Smooth muscle cell (in vitro differentiated cells): ENCODE data around the gene RASSF9. TPM values are rescaled to one million over a fixed set of nuclear protein-coding genes. Genes with fewer than 3 reads are reported as not detected.

Experiments
- DNase-seq: peaks from one replicate; lab custom pipeline; 2025; ENCODE audit not compliant: unreplicated experiment; lab: John Stamatoyannopoulos, UW
- H2AFZ ChIP-seq: fragments of 200-600 bp; sonication (generic); 2 replicates; pipeline ENCODE4 v1.6.0; 2016; ENCODE audit warnings: antibody characterized with exemption, low read depth, mild to moderate bottlenecking
- H3F3A ChIP-seq: fragments of 200-600 bp; sonication (generic); 2 replicates; pipeline ENCODE4 v1.6.0; 2017; ENCODE audit warnings: antibody characterized with exemption, low read depth
- H3K27ac ChIP-seq: fragments of 200-600 bp; sonication (generic); 2 replicates; pipeline ENCODE4 v1.5.1; 2016; ENCODE audit warnings: low read depth, mild to moderate bottlenecking
- H3K27me3 ChIP-seq: fragments of 200-600 bp; sonication (generic); 2 replicates; pipeline ENCODE4 v1.6.1; 2016; ENCODE audit warnings: low read depth, mild to moderate bottlenecking
- H3K36me3 ChIP-seq: fragments of 200-600 bp; sonication (generic); 2 replicates; pipeline ENCODE4 v1.5.1; 2016; ENCODE audit warnings: low read depth
- H3K4me1 ChIP-seq: fragments of 200-600 bp; sonication (generic); 2 replicates; pipeline ENCODE4 v1.5.1; 2016; ENCODE audit warnings: low read depth
- H3K4me2 ChIP-seq: fragments of 200-600 bp; sonication (generic); 2 replicates; pipeline ENCODE4 v1.6.0; 2016; ENCODE audit warnings: mild to moderate bottlenecking
- H3K4me3 ChIP-seq: fragments of 200-600 bp; sonication (generic); 2 replicates; pipeline ENCODE4 v1.5.1; 2016; ENCODE audit warnings: mild to moderate bottlenecking
- H3K79me2 ChIP-seq: fragments of 200-600 bp; sonication (generic); 2 replicates; pipeline ENCODE4 v1.6.0; 2016; ENCODE audit warnings: low read depth, mild to moderate bottlenecking
- H3K9ac ChIP-seq: fragments of 200-600 bp; sonication (generic); 2 replicates; pipeline ENCODE4 v1.6.0; 2016; ENCODE audit warnings: low read depth
- H3K9me3 ChIP-seq: fragments of 200-600 bp; sonication (generic); replicated peaks from 2 replicates; pipeline ENCODE4 v1.5.1; 2016; ENCODE audit warnings: low read depth
- H4K20me1 ChIP-seq: fragments of 200-600 bp; sonication (generic); 2 replicates; pipeline ENCODE4 v1.6.0; 2016; ENCODE audit warnings: low read depth
- CTCF ChIP-seq: fragments of 200-600 bp; sonication (generic); IDR thresholded peaks from 2 replicates; pipeline ENCODE4 v1.5.1; 2017; ENCODE audit warnings: borderline replicate concordance, mild to moderate bottlenecking, antibody characterized with exemption; ENCODE audit not compliant: insufficient read depth, poor library complexity, severe bottlenecking
- WGBS: methylation state at CpG from one replicate; pipeline ENCODE4 v1.1.7; 2016; ENCODE audit warnings: low lambda C conversion rate; 5-methylcytosine and 5-hydroxymethylcytosine counted together
- polyA plus RNA-seq: library from polyadenylated mRNA; unstranded; fragments of >200 nt; fragmentation: Nextera tagmentation; extraction: Ambion mirVana; gene quantifications from 2 replicates; pipeline ENCODE4 v1.2.1, GENCODE V29; 2016
- total RNA-seq: library from RNA; depleted of rRNA; stranded (reverse); fragments of >200 nt; gene quantifications from 2 replicates; pipeline ENCODE4 v1.2.3, GENCODE V29; 2014

Gene RASSF9
- total and polyA plus RNA-seq, 2 experiments from 2014 or later, result 0.16 to 0.31 TPM

GRCh38 chr12:85874031-85874461 is 37.8 kb upstream of the RASSF9 start, which contains the start of gene NTS:
NTS (plus strand) TSS chr12:85874295; CDS start chr12:85874404, 109 bp downstream.
- no peak for DNase-seq
- no peak within 1 kb of the TSS for H3K4me3 ChIP-seq
- no peaks in the 10 kb centered on the region for H3K36me3 ChIP-seq
- H4K20me1 ChIP-seq, result no peaks in the 10 kb centered on the region
- H3K9me3 ChIP-seq, result no peaks in the 10 kb centered on the region
- TF ChIP-seq CTCF, result no peak
- H2AFZ ChIP-seq, result peak within 1 kb of the TSS; percentile 54
- no peaks in the 10 kb centered on the region for H3K27me3 ChIP-seq
- no peak within 1 kb of the TSS for H3K27ac ChIP-seq
- H3K4me2 ChIP-seq, result peak within 1 kb of the TSS; percentile 38
- H3K4me1 ChIP-seq, result no peaks in the 10 kb centered on the region
- H3K9ac ChIP-seq, result no peak within 1 kb of the TSS
- H3F3A ChIP-seq, result no peaks in the 10 kb centered on the region
- no peaks in the 10 kb centered on the region for H3K79me2 ChIP-seq
- 2% methylated on average over 3 of the region's 3 CpGs for WGBS

GRCh38 chr12:85872497-85873091 is 36.4 kb upstream of the RASSF9 start:
- WGBS, result 34% methylated on average over 3 of the region's 3 CpGs
- Histone ChIP-seq H3K27me3 (no peaks in the 10 kb centered on the region), H4K20me1 (no peaks in the 10 kb centered on the region), H3K9ac (no peak overlapping the region), H3K4me3 (no peak overlapping the region), H3K79me2 (no peaks in the 10 kb centered on the region), H2AFZ (no peak overlapping the region), H3K36me3 (no peaks in the 10 kb centered on the region), H3K9me3 (no peaks in the 10 kb centered on the region), H3K4me1 (no peaks in the 10 kb centered on the region), H3K27ac (no peak overlapping the region), H3F3A (no peaks in the 10 kb centered on the region), H3K4me2 (no peak overlapping the region)
- TF ChIP-seq CTCF, result peak; percentile 88
- no peak for DNase-seq

GRCh38 chr12:85866986-85867776 is 31.0 kb upstream of the RASSF9 start:
- Histone ChIP-seq H3K4me3 (no peak overlapping the region), H3K4me1 (no peaks in the 10 kb centered on the region), H3K27ac (no peak overlapping the region), H3K9ac (no peak overlapping the region), H3K4me2 (no peak overlapping the region), H2AFZ (peak overlapping the region; percentile 26), H3F3A (no peaks in the 10 kb centered on the region), H4K20me1 (no peaks in the 10 kb centered on the region), H3K9me3 (no peaks in the 10 kb centered on the region), H3K27me3 (no peaks in the 10 kb centered on the region), H3K79me2 (no peaks in the 10 kb centered on the region), H3K36me3 (no peaks in the 10 kb centered on the region)
- peak; percentile 71 for TF ChIP-seq CTCF
- WGBS, result 35% methylated on average over 5 of the region's 5 CpGs
- no peak for DNase-seq
